OCI-LY1 (cell line): ENCODE results near the gene ECEL1.

Source experiments
- H2AFZ ChIP-seq: fragments of 200-600 bp; sonication (generic), shearing (Covaris generic); 2 replicates; pipeline ENCODE4 v1.6.0; 2014; ENCODE audit warnings: antibody characterized with exemption, mild to moderate bottlenecking, low read length
- H3F3A ChIP-seq: fragments of 200-600 bp; sonication (generic), shearing (Covaris generic); 2 replicates; pipeline ENCODE4 v1.6.0; 2014; ENCODE audit warnings: mild to moderate bottlenecking, antibody characterized with exemption, low read length, moderate library complexity; ENCODE audit not compliant: insufficient read depth
- H3K27ac ChIP-seq: fragments of 200-600 bp; sonication (generic); 2 replicates; pipeline ENCODE4 v1.5.1; 2014; ENCODE audit warnings: low read length, mixed run types, mild to moderate bottlenecking, low read depth; ENCODE audit not compliant: poor library complexity, severe bottlenecking
- H3K27me3 ChIP-seq: fragments of 200-600 bp; sonication (generic); 2 replicates; pipeline ENCODE4 v1.6.0; 2014; ENCODE audit warnings: antibody characterized with exemption, mild to moderate bottlenecking, low read length, moderate library complexity; ENCODE audit not compliant: insufficient read depth
- H3K36me3 ChIP-seq: fragments of 200-600 bp; sonication (generic); 2 replicates; pipeline ENCODE4 v1.6.1; 2014; ENCODE audit warnings: mild to moderate bottlenecking, antibody characterized with exemption, low read length, moderate library complexity, mixed read lengths; ENCODE audit not compliant: insufficient read depth
- H3K4me1 ChIP-seq: fragments of 200-600 bp; sonication (generic); 2 replicates; pipeline ENCODE4 v1.5.1; 2014; ENCODE audit warnings: mild to moderate bottlenecking, low read length, moderate library complexity; ENCODE audit not compliant: insufficient read depth, severe bottlenecking
- H3K4me2 ChIP-seq: fragments of 200-600 bp; sonication (generic), shearing (Covaris generic); 2 replicates; pipeline ENCODE4 v1.6.1; 2014; ENCODE audit warnings: low read length
- H3K4me3 ChIP-seq: fragments of 200-600 bp; sonication (generic); 2 replicates; pipeline ENCODE4 v1.5.1; 2014; ENCODE audit warnings: low read length, low read depth, mild to moderate bottlenecking, mixed read lengths; ENCODE audit not compliant: poor library complexity, severe bottlenecking
- H3K79me2 ChIP-seq: fragments of 200-600 bp; shearing (Covaris generic); 2 replicates; pipeline ENCODE4 v1.6.1; 2016; ENCODE audit warnings: mixed run types, low read length, mixed read lengths; ENCODE audit not compliant: insufficient read depth
- H3K9ac ChIP-seq: fragments of 200-600 bp; sonication (generic), shearing (Covaris generic); 2 replicates; pipeline ENCODE4 v1.6.1; 2014; ENCODE audit warnings: mild to moderate bottlenecking, low read length, mixed read lengths
- H3K9me2 ChIP-seq: fragments of 200-600 bp; sonication (generic), shearing (Covaris generic); 2 replicates; pipeline ENCODE4 v1.6.1; 2014; ENCODE audit warnings: low read depth, mild to moderate bottlenecking, low read length, mixed read lengths
- H3K9me3 ChIP-seq: fragments of 200-600 bp; shearing (Covaris generic); 2 replicates; pipeline ENCODE4 v1.6.1; 2014; ENCODE audit warnings: low read length, mixed read lengths
- H4K20me1 ChIP-seq: fragments of 200-600 bp; sonication (generic), shearing (Covaris generic); 2 replicates; pipeline ENCODE4 v1.6.0; 2016; ENCODE audit warnings: mild to moderate bottlenecking, low read length; ENCODE audit not compliant: insufficient read depth
- CTCF ChIP-seq: fragments of 200-600 bp; sonication (generic), shearing (Covaris generic); IDR thresholded peaks from 2 replicates; pipeline ENCODE4 v1.5.1; 2017; ENCODE audit warnings: mild to moderate bottlenecking, antibody characterized with exemption, low read length, moderate library complexity, mixed read lengths
- EZH2 ChIP-seq: fragments of 200-600 bp; sonication (generic), shearing (Covaris generic); IDR thresholded peaks from 2 replicates; pipeline ENCODE4 v1.8.0; 2017; ENCODE audit warnings: borderline replicate concordance, mixed run types, mild to moderate bottlenecking, antibody characterized with exemption, low read length, moderate library complexity, mixed read lengths

Gene ECEL1

GRCh38 chr2:232458051-232458660 lies 29.5 kb downstream of the ECEL1 start:
- H4K20me1 ChIP-seq = no peaks in the 10 kb centered on the region
- H3K27ac ChIP-seq = no peak overlapping the region
- H3K9me3 ChIP-seq = no peaks in the 10 kb centered on the region
- H3K27me3 ChIP-seq = 0 out of 2 replicates have a peak, but pooled peaks cover 11% of the 10 kb centered on the region
- no peak overlapping the region for H3K4me3 ChIP-seq
- H3K36me3 ChIP-seq = no peaks in the 10 kb centered on the region
- H3K79me2 ChIP-seq = no peaks in the 10 kb centered on the region
- H2AFZ ChIP-seq = no peak overlapping the region
- no peak for TF ChIP-seq EZH2
- no peak for TF ChIP-seq CTCF
- H3K4me1 ChIP-seq = no peaks in the 10 kb centered on the region
- no peaks in the 10 kb centered on the region for H3F3A ChIP-seq
- H3K9ac ChIP-seq = no peak overlapping the region
- no peaks in the 10 kb centered on the region for H3K9me2 ChIP-seq
- H3K4me2 ChIP-seq = no peak overlapping the region

GRCh38 chr2:232457121-232458011 lies 30.3 kb downstream of the ECEL1 start:
- H3K79me2 ChIP-seq = no peaks in the 10 kb centered on the region
- H4K20me1 ChIP-seq = no peaks in the 10 kb centered on the region
- H3K27ac ChIP-seq = no peak overlapping the region
- H3K9me3 ChIP-seq = no peaks in the 10 kb centered on the region
- H3K4me3 ChIP-seq = no peak overlapping the region
- no peak overlapping the region for H3K4me2 ChIP-seq
- H3K9me2 ChIP-seq = no peaks in the 10 kb centered on the region
- no peaks in the 10 kb centered on the region for H3K36me3 ChIP-seq
- no peak overlapping the region for H2AFZ ChIP-seq
- H3K9ac ChIP-seq = no peak overlapping the region
- 0 out of 2 replicates have a peak, but pooled peaks cover 11% of the 10 kb centered on the region for H3K27me3 ChIP-seq
- H3F3A ChIP-seq = no peaks in the 10 kb centered on the region
- H3K4me1 ChIP-seq = no peaks in the 10 kb centered on the region
- TF ChIP-seq EZH2 (no peak), CTCF (no peak)

GRCh38 chr2:232456296-232457120 lies 31.1 kb downstream of the ECEL1 start:
- Histone ChIP-seq H3K79me2 (no peaks in the 10 kb centered on the region), H3K4me3 (no peak overlapping the region), H3F3A (no peaks in the 10 kb centered on the region)

More at GRCh38 chr2:232456296-232457120, 31.1 kb downstream of the ECEL1 start:
- Histone ChIP-seq H2AFZ (no peak overlapping the region), H3K27me3 (0 out of 2 replicates have a peak, but pooled peaks cover 11% of the 10 kb centered on the region), H3K4me2 (no peak overlapping the region), H3K36me3 (no peaks in the 10 kb centered on the region), H3K27ac (no peak overlapping the region), H4K20me1 (no peaks in the 10 kb centered on the region), H3K9ac (no peak overlapping the region), H3K9me3 (no peaks in the 10 kb centered on the region), H3K4me1 (no peaks in the 10 kb centered on the region), H3K9me2 (no peaks in the 10 kb centered on the region)
- TF ChIP-seq EZH2 = no peak
- TF ChIP-seq CTCF = no peak
